ENCODE results near the gene CLASRP.
"Not testable (repeated sequence)": the region's sequence is repeated elsewhere in the genome, so short reads cannot be mapped to it uniquely, and the experiment has no call there.

CLASRP gene

DNA sequence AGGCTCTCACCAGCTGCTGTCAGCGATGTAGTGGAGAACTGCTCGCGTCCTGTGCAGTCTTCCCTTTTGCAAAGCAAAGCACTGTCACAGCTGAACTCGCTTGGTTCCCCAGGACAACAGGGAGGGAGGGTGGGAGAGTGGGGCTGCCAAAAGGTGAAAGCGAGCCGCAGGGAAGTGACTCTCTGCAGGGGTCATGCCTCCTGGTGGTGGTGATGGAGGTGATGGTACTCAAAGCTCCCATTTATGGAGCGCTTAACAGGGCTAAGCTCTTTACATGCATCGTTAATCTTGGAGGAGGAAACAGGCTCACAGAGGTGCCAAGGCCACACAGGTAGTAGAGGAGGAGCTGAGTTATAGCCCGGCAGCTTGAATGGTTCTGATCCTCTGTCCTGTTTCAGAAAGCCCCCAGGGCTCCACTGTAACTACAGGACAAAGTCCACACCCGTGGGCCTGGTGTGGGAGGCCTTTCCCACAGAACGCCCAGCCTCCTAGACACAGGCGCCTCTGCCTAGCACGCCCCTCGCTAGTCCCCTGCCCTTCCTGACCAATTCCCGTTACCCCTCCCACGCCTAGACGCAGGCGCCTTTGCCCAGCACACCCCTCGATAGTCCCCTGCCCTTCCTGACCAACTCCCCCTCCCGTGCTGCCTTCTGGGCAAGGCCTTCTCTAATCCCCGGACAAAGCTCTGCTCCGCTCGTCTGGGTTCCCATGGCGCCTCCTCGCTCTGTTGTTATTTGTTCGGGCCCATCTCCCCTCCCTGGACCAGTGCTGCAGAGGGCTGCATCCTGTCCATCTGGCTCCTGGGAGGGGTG is 64.9 kb downstream of the CLASRP start:
- DNase-seq (ENCODE audit: low spot score): no peak

DNA sequence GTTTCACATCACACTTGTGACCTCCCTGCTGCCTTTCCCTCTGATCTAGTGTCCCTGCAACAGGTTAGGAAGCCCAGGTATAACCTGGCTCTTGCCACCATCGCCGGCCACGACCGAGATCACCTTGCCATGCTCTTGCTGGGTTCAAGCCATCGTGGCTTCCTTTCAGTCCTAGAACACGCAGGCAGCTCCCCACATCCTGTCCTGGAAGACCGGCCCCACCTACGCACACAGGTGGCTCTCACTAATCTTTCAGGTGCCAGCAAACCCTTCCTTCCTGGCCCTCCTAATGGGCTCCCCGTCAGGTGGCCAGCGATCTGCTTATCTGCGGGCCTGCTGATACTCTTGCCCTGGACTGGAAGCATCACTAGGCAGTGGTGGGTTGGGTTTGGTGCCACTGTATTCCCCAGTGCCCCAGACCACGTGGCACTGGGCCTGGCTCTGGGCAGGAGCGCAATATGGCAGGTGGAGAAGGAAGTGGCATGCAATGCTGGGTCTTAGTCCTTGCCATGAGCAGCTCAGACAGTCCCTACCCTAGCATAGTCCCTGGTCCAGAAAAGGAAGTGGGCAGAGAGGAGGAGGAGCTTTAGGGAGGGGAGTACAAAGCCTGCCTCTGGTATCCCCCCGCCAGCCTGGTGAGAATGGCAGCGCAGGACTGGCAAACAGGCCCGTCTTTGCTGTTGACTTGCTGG is 66.0 kb downstream of the CLASRP start:
- no peak for DNase-seq (ENCODE audit: low spot score)

DNA sequence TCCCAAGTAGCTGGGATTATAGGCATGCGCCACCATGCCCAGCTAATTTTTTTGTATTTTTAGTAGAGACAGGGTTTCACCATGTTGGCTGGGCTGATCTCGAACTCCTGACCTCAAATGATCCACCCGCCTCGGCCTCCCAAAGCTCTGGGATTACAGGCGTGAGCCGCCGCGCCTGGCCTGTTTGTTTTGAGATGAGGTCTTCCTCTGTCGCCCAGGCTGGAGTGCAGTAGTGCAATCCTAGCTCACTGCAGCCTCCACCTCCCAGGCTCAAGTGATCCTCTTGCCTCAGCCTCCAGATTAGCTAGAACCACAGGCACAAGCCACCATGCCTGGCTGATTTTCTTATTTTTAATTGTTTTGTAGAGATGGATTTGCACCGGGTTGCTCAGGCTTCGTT is 67.5 kb downstream of the CLASRP start:
- not testable (repeated sequence) for DNase-seq (ENCODE audit: low spot score)

DNA sequence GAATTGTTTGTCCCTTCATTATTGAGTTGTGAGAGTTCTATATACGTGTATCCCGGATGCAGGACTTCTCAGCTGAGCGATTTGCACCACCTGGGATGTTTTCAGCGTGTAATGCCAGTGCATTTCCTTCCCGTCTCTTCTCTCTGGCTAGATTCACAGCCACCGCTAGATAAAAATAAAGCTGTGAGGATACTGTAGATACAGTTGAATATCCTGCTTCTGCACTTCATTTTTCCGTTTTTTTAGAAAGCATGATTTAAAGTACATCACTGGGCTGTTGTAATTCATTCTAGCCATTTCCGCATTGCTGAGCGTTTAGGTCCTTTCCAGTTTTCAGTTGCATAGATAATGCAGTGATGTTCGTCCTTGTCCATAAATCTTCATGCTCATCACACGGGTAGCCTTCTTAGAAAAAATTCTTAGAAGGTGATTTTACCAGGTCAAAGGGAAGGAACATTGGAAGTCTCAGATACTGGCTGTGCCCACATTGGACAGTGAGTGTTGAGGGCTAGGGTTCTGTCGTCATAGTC is 68.8 kb downstream of the CLASRP start:
- no peak for DNase-seq (ENCODE audit: low spot score)

DNA sequence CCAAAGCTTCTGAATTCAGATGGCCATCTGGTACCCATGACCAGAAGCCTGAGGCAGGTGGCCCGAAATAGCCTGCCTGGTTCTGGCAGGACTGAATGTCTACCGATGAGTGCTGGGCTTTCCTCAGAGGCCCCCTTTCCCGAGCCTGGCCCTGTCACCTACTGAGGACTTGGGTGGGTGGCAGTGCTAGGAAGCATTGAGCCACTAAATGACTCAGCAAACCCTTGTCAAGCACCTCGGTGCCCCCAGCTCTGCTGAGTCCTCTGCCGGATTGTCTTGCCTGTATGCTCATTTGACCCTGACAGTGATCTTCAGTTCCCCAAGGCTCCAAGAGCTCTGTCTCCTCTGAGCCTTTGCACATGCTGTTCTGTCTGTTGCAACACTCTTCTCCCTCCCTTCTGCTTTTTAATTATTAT is 72.0 kb downstream of the CLASRP start:
- no peak for DNase-seq (ENCODE audit: low spot score)

DNA sequence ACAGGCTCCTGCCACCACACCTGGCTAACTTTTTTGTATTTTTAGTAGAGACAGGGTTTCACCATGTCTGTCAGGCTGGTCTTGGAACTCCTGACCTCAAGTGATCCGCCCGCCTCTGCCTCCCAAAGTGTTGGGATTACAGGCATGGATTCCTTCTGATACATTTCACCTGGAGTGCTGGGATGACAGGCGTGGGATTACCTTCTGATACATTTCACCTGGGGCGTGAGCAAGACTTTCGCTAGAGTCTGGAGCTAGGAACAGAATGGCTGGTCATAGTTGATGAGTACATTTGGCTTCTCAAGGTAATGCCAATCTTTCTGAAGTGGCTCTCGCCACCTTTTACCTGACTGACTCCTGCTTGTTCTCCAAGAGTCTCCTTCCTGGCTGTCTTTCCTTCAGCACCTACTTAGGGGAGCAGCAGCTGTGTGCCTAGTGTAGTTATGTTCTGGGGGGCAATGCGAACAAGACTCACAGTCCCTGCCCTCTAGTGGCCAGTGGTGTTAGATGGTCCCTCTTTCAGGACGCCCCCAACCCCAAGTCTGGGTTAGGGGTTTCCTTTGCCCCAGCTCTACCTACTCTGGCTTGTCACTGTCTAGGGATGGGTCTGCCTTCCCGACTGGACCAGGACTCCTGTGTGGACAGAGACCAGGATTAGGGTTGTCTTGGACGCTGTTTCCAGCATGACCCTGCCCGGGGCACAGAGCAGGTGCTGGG is 73.4 kb downstream of the CLASRP start:
- DNase-seq (ENCODE audit: low spot score): no peak

DNA sequence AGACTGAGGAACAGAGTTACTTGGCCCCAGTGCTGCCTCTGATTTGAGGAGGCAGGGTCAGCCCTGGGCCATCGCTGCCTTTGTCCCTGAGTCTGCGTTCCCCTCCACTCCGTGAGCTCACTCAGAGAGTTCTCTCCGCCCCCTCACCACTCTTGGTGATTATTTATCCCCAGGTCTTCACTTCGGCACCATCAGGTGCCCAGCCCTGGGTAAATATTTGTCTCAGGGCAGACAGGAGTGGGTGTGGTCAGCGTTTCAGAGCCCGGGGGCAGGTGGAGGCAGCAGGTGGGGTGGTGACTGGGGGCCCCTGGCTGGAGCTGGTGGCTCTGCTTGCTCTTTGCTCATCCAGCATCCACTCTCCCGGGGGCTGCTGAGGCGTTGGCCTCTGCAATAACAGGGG is 74.8 kb downstream of the CLASRP start:
- no peak for DNase-seq (ENCODE audit: low spot score)

DNA sequence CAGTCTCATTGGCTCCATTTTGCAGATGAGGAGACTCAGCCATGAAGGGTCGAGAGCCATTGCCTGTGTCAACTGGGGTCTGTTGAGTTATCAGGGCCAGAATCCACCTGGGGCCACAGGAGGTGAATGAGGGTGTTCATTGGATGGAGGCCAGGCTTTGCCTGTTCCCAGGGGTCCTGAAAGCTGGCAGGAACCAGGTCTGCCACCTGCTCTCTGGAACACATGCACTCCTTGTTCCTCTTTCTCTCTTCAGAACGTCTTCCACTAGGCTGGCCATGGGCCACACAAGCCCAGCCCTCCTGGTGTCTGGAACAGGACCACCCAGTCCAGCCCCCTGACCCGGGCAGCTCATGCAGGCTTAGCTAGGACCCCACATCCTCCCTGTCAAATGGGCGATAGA is 75.3 kb downstream of the CLASRP start:
- DNase-seq (ENCODE audit: low spot score): no peak

DNA sequence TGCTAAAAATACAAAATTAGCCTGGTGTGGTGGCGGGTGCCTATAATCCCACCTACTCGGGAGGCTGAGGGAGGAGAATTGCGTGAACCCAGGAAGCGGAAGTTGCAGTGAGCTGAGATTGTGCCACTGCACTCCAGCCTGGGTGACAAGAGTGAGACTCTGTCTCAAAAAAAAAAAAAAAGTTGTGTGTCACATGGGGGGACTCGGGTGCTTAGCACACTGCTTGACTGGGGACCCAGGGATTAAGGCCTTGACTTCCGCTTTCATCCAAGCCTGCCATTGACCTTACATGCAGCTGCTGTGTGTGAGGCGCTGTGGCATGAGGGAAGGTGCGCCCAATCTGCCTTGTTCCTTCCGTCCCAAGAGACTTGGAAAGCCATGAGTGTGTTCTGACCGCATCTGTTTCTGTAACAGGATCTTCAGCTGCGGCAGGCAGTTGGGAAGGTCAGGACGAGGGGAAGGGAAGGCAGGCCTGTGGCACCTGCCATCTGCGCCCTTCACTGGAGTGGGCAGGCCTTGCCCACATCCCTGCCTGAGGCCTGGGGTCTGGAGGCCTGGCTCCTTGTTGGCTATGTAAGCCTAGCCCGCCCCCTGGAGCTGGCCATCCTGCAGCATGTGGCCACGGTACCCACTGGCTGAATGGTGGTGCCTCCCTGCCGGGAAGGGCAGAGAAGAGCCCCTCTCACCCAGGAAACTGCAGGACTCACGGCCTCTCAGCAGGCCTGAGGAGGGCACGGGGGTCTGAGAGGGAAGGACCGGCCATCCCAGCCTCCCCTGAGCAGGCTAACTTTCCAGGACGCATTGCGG is 77.2 kb downstream of the CLASRP start:
- no peak for DNase-seq (ENCODE audit: low spot score)

DNA sequence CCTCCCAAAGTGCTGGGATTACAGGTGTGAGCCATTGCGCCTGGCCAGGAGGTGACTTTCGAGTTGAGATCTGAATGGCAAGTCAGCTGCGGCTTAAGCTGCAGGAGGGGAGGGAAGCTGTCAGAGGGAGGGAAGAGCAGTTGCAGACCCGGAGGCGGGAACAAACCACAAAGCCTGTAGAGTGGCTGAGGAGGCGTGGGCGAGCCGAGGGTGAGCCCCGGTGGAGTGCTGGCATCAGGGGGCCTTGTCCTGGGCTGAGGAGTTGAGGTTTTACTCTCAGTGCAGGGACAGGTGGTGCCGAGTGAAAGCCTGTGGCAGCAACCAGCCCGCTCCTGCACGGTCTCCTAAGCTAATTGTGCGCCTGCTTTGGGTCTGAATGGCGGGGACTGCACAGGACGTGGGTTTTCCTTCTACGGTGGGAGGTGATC is 78.3 kb downstream of the CLASRP start:
- DNase-seq (ENCODE audit: low spot score): no peak

DNA sequence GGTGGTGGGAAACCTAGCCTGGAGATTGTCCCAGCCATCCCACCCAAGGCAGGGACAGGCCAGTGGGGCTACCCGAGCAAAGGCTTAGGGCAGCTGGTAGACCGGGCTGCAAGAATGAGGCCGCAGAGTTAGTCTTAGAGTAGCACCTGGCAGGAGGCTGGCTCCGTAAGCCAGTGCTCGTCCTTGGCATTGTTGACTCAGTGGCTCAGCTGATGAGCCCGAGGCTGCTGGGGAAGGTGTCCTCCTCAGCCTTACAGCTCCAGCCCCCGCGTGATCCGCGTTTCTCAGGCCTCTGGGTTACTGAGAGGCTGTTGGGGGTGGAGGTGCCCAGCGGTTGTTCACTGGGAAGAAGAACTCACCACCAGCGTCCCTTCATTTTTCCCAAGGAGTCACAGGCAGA is 78.8 kb downstream of the CLASRP start:
- no peak for DNase-seq (ENCODE audit: low spot score)

DNA sequence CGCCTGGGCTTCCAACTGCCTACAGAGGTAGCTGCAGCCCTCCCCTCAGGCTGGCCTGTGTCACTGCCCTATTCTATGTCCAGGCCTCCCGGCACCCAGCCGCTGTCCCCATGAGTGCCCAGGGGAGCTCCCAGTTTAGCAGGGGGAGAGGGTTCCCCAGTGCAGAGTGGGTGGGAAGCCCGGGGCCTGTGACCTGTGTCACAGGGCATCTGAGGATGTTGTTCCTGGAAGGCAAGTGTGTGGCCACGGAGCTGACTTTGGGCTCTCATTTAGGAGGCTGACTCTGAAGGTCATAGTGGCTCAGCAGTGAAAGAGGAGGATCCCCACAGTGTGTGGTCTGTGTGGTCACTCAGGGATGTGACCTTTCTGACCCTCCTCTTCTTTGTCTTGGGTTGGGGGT is 79.3 kb downstream of the CLASRP start:
- no peak for DNase-seq (ENCODE audit: low spot score)

DNA sequence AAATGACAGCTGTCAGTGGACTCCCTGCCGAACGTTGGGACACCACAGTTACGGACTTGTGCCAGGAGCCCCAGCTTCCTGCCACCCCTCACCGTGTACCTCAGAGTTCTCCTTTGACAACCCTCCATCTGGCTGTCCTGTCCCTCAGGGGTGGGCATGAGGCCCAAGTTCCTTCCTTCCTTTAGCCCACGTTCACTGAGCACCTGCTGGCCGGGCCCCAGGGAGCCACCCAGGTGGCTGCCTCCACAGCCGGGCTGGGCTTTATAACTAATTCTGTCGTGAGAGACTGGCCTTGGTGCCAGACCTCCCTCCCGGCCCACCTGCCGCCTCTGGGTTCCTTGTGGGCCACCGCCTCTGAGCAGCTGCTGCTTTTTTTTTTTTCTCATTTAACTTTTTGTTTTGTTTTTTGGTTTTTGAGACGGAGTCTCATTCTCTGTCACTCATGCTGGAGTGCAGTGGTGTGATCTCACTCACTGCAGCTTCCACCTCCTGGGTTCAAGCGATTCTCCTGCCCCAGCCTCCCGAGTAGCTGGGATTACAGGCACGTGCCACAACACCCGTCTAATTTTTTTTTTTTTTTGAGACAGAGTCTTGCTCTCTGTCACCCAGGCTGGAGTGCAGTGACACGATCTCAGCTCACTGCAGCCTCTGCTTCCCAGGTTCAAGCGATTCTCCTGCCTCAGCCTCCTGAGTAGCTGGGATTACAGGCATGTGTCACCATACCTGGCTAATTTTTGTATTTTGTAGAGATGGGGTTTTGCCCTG is 79.9 kb downstream of the CLASRP start:
- not testable (repeated sequence) for DNase-seq (ENCODE audit: low spot score)

DNA sequence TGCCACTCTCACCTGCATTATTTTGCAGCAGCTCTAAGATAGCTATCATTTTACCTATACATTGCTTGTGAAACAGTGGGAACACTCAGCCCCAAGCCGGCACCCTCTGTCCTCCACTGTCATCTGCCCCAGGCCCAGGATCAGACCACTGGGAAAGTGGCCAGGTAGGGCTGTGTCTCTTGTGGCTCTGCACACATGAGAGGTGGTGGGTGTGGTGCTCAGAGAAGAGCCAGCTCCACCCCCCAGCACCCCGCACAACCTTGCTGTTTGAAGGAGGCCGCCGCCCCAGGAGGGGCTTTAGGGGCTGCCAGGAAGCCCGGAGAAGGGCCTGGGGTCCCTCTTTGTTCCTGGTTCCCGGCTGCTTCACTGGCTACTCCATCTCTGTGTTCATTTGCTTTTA is 80.7 kb downstream of the CLASRP start:
- no peak for DNase-seq (ENCODE audit: low spot score)

All from globus pallidus (tissue), 1 donor.